ENCODE measurements around the gene EFCAB9.
"Not testable (repeated sequence)": the region's sequence is repeated elsewhere in the genome, so short reads cannot be mapped to it uniquely, and the experiment has no call there.

DNA sequence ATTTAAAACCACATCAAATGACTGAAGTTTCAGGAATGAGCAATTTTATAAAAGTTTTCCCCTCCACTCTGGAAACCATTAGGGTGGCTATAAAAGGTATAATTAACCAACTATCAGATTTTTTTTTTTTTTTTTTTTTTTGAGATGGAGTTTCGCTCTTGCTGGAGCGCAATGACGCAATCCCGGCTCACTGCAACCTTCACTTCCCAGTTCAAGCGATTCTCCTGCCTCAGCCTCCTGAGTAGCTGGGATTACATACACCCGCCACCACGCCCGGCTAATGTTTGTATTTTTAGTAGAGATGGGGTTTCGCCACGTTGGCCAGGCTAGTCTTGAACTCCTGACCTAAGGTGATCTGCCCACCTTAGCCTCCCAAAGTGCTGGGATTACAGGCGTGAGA, 12.0 kb downstream of the EFCAB9 start:
- TF ChIP-seq, protein P1, sequence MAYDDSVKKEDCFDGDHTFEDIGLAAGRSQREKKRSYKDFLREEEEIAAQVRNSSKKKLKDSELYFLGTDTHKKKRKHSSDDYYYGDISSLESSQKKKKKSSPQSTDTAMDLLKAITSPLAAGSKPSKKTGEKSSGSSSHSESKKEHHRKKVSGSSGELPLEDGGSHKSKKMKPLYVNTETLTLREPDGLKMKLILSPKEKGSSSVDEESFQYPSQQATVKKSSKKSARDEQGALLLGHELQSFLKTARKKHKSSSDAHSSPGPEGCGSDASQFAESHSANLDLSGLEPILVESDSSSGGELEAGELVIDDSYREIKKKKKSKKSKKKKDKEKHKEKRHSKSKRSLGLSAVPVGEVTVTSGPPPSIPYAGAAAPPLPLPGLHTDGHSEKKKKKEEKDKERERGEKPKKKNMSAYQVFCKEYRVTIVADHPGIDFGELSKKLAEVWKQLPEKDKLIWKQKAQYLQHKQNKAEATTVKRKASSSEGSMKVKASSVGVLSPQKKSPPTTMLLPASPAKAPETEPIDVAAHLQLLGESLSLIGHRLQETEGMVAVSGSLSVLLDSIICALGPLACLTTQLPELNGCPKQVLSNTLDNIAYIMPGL (CRISPR knock-in tag; IDR thresholded peaks at IDR 0.05): not testable (repeated sequence)
- TF ChIP-seq NFYB (CRISPR knock-in tag; conservative IDR thresholded peaks at IDR 0.05; ENCODE audit: low read depth); ZBTB21 (CRISPR knock-in tag; IDR thresholded peaks at IDR 0.05; ENCODE audit: borderline replicate concordance); GTF2I (CRISPR knock-in tag; conservative IDR thresholded peaks at IDR 0.05); ESRRA (CRISPR knock-in tag; IDR thresholded peaks at IDR 0.05; ENCODE audit: borderline replicate concordance): not testable (repeated sequence)
- TF ChIP-seq, protein P2, sequence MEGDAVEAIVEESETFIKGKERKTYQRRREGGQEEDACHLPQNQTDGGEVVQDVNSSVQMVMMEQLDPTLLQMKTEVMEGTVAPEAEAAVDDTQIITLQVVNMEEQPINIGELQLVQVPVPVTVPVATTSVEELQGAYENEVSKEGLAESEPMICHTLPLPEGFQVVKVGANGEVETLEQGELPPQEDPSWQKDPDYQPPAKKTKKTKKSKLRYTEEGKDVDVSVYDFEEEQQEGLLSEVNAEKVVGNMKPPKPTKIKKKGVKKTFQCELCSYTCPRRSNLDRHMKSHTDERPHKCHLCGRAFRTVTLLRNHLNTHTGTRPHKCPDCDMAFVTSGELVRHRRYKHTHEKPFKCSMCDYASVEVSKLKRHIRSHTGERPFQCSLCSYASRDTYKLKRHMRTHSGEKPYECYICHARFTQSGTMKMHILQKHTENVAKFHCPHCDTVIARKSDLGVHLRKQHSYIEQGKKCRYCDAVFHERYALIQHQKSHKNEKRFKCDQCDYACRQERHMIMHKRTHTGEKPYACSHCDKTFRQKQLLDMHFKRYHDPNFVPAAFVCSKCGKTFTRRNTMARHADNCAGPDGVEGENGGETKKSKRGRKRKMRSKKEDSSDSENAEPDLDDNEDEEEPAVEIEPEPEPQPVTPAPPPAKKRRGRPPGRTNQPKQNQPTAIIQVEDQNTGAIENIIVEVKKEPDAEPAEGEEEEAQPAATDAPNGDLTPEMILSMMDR (IDR thresholded peaks at IDR 0.05): not testable (repeated sequence)
- TF ChIP-seq, protein P3, sequence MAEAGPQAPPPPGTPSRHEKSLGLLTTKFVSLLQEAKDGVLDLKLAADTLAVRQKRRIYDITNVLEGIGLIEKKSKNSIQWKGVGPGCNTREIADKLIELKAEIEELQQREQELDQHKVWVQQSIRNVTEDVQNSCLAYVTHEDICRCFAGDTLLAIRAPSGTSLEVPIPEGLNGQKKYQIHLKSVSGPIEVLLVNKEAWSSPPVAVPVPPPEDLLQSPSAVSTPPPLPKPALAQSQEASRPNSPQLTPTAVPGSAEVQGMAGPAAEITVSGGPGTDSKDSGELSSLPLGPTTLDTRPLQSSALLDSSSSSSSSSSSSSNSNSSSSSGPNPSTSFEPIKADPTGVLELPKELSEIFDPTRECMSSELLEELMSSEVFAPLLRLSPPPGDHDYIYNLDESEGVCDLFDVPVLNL (CRISPR knock-in tag; IDR thresholded peaks at IDR 0.05; ENCODE audit: borderline replicate concordance, low read depth): not testable (repeated sequence)
- TF ChIP-seq, protein P4, sequence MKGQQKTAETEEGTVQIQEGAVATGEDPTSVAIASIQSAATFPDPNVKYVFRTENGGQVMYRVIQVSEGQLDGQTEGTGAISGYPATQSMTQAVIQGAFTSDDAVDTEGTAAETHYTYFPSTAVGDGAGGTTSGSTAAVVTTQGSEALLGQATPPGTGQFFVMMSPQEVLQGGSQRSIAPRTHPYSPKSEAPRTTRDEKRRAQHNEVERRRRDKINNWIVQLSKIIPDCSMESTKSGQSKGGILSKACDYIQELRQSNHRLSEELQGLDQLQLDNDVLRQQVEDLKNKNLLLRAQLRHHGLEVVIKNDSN (CRISPR knock-in tag; IDR thresholded peaks at IDR 0.05): not testable (repeated sequence)

Data from WTC11 (cell line).